NCI-H460 (cell line): ENCODE results near the gene IGSF3. TPM values are rescaled to one million over a fixed set of nuclear protein-coding genes. Genes with fewer than 3 reads are reported as not detected.
A peak's percentile ranks its signal among the peaks of the same experiment; 100 is the strongest.

Source experiments
- DNase-seq: peaks from one replicate; pipeline ENCODE4 v3.0.0-alpha.2; 2016; ENCODE audit warnings: low read depth; ENCODE audit errors: extremely low read depth
- total RNA-seq: library from RNA; depleted of rRNA; stranded (reverse); fragments of >200 nt; shearing (Covaris generic); gene quantifications from 2 replicates; pipeline ENCODE4 v1.2.3, GENCODE V29; 2014

IGSF3 gene
- total RNA-seq, 1 experiment from 2014 or later, result 1.7 TPM

GRCh38 chr1:116561563-116561962 is 106.0 kb downstream of the IGSF3 start:
- no peak for DNase-seq

GRCh38 chr1:116560704-116561490 is 106.6 kb downstream of the IGSF3 start:
- no peak for DNase-seq

GRCh38 chr1:116559304-116559761 is 108.2 kb downstream of the IGSF3 start:
- DNase-seq, result no peak

GRCh38 chr1:116558571-116558970 is 109.0 kb downstream of the IGSF3 start:
- DNase-seq, result no peak

GRCh38 chr1:116558140-116558549 is 109.4 kb downstream of the IGSF3 start:
- DNase-seq, result no peak

GRCh38 chr1:116557323-116557878 is 110.1 kb downstream of the IGSF3 start:
- no peak for DNase-seq

- DNase-seq, result peak; percentile 33
Measured at GRCh38 chr1:116556289-116557006, 111.1 kb downstream of the IGSF3 start.

- DNase-seq, result no peak
Measured at GRCh38 chr1:116554924-116555323, 112.6 kb downstream of the IGSF3 start.

GRCh38 chr1:116553386-116554115 is 114.0 kb downstream of the IGSF3 start:
- DNase-seq, result no peak

- no peak for DNase-seq
Measured at GRCh38 chr1:116546354-116546977, 121.1 kb downstream of the IGSF3 start.

GRCh38 chr1:116545359-116545705 is 122.2 kb downstream of the IGSF3 start:
- DNase-seq, result no peak

- DNase-seq, result no peak
Measured at GRCh38 chr1:116544588-116545358, 122.8 kb downstream of the IGSF3 start.

- no peak for DNase-seq
Measured at GRCh38 chr1:116540088-116540487, 127.4 kb downstream of the IGSF3 start.

GRCh38 chr1:116538544-116538943 is 129.0 kb downstream of the IGSF3 start:
- no peak for DNase-seq

GRCh38 chr1:116537898-116538297 is 129.6 kb downstream of the IGSF3 start:
- DNase-seq, result no peak

- peak; percentile 30 for DNase-seq
Measured at GRCh38 chr1:116537040-116537831, 130.3 kb downstream of the IGSF3 start.

- no peak for DNase-seq
Measured at GRCh38 chr1:116534014-116534739, 133.4 kb downstream of the IGSF3 start.

- no peak for DNase-seq
Measured at GRCh38 chr1:116533429-116533820, 134.1 kb downstream of the IGSF3 start.
